Liver (tissue), 3 donors: ENCODE data around the gene CLCN2.

Source experiments
- EGR1 ChIP-seq, 2 donors: IDR thresholded peaks; 2 replicates each; pipeline ENCODE4 v1.6.1; 2016 to 2018; ENCODE audit warnings: antibody characterized with exemption in 2 of 2, low read depth in 2 of 2
- GABPA ChIP-seq, 2 donors: IDR thresholded peaks in 1 of 2; conservative IDR thresholded peaks in 1 of 2; 2 replicates each; pipeline ENCODE4 v1.6.1; 2016; ENCODE audit warnings: antibody characterized with exemption in 2 of 2, mild to moderate bottlenecking in 1 of 2, moderate library complexity in 1 of 2
- JUND ChIP-seq, 2 donors: IDR thresholded peaks; 2 replicates each; pipeline ENCODE4 v1.6.1; 2016; ENCODE audit warnings: antibody characterized with exemption in 2 of 2
- NR2F2 ChIP-seq: IDR thresholded peaks from 2 replicates; pipeline ENCODE4 v1.6.1; 2016; ENCODE audit warnings: antibody characterized with exemption
- RXRA ChIP-seq, 2 donors: IDR thresholded peaks; 2 replicates each; pipeline ENCODE4 v1.6.1; 2017 to 2018; ENCODE audit warnings: antibody characterized with exemption in 2 of 2, mild to moderate bottlenecking in 1 of 2
- SP1 ChIP-seq: IDR thresholded peaks from 2 replicates; pipeline ENCODE4 v1.6.1; 2018; ENCODE audit warnings: antibody characterized with exemption, mild to moderate bottlenecking
- TAF1 ChIP-seq: conservative IDR thresholded peaks from 2 replicates; pipeline ENCODE4 v1.6.1; 2016; ENCODE audit warnings: antibody characterized with exemption, mild to moderate bottlenecking
- YY1 ChIP-seq: IDR thresholded peaks from 2 replicates; pipeline ENCODE4 v1.6.1; 2016; ENCODE audit warnings: antibody characterized with exemption, mild to moderate bottlenecking
- TF ChIP-seq, protein P1 (sequence below): fragments of 150-350 bp; IDR thresholded peaks from 2 replicates; pipeline ENCODE4 v1.5.1; 2017; ENCODE audit warnings: improper control_type of control experiment, low read depth, low read length; ENCODE audit not compliant: missing input control
- TF ChIP-seq, protein P2 (sequence below): IDR thresholded peaks from 2 replicates; pipeline ENCODE4 v1.6.1; 2016; ENCODE audit warnings: antibody characterized with exemption
- TF ChIP-seq, protein P3 (sequence below): IDR thresholded peaks from 2 replicates; pipeline ENCODE4 v1.6.1; 2016; ENCODE audit warnings: antibody characterized with exemption
- TF ChIP-seq, protein P4 (sequence below): IDR thresholded peaks from 2 replicates; pipeline ENCODE4 v1.6.1; 2016; ENCODE audit warnings: antibody characterized with exemption
- TF ChIP-seq, protein P5 (sequence below): IDR thresholded peaks from 2 replicates; pipeline ENCODE4 v1.6.1; 2016; ENCODE audit warnings: antibody characterized with exemption, mild to moderate bottlenecking
- donor health status: healthy.
- donor health status: healthy.

DNA sequence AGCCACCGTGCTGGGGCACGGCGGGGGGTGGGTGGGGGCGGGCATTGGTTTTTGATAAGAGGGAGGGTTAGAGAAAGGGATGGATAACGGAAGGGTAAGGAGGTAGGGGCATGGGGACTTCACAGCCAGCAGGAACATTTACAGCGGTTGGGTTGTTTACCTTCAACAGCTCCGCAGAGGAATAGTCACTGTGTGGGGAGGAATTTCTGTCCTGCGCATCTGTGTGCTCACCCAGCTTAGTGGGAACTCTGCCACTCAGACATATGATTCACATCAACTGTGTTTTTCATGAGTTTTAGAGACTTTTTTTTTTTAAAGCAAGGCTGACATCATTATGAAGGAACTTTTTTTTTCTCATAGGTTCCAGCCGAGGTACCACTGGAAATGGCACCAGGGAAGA is 38.0 kb upstream of the CLCN2 start:
- TF ChIP-seq YY1 (no peak), RXRA (IDR thresholded peaks at IDR 0.05) (no peak), TAF1 (no peak), SP1 (no peak), GABPA (IDR thresholded peaks at IDR 0.05 in 1 of 2, conservative IDR thresholded peaks at IDR 0.05 in 1 of 2) (no peak), JUND (IDR thresholded peaks at IDR 0.05) (no peak), EGR1 (IDR thresholded peaks at IDR 0.05; ENCODE audit: low read depth in 2 of 2) (no peak), NR2F2 (no peak)
- TF ChIP-seq, protein P1, sequence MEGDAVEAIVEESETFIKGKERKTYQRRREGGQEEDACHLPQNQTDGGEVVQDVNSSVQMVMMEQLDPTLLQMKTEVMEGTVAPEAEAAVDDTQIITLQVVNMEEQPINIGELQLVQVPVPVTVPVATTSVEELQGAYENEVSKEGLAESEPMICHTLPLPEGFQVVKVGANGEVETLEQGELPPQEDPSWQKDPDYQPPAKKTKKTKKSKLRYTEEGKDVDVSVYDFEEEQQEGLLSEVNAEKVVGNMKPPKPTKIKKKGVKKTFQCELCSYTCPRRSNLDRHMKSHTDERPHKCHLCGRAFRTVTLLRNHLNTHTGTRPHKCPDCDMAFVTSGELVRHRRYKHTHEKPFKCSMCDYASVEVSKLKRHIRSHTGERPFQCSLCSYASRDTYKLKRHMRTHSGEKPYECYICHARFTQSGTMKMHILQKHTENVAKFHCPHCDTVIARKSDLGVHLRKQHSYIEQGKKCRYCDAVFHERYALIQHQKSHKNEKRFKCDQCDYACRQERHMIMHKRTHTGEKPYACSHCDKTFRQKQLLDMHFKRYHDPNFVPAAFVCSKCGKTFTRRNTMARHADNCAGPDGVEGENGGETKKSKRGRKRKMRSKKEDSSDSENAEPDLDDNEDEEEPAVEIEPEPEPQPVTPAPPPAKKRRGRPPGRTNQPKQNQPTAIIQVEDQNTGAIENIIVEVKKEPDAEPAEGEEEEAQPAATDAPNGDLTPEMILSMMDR, result no peak
- TF ChIP-seq, protein P2, sequence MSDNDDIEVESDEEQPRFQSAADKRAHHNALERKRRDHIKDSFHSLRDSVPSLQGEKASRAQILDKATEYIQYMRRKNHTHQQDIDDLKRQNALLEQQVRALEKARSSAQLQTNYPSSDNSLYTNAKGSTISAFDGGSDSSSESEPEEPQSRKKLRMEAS, result no peak
- TF ChIP-seq, protein P3, sequence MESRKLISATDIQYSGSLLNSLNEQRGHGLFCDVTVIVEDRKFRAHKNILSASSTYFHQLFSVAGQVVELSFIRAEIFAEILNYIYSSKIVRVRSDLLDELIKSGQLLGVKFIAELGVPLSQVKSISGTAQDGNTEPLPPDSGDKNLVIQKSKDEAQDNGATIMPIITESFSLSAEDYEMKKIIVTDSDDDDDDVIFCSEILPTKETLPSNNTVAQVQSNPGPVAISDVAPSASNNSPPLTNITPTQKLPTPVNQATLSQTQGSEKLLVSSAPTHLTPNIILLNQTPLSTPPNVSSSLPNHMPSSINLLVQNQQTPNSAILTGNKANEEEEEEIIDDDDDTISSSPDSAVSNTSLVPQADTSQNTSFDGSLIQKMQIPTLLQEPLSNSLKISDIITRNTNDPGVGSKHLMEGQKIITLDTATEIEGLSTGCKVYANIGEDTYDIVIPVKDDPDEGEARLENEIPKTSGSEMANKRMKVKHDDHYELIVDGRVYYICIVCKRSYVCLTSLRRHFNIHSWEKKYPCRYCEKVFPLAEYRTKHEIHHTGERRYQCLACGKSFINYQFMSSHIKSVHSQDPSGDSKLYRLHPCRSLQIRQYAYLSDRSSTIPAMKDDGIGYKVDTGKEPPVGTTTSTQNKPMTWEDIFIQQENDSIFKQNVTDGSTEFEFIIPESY, result no peak
- TF ChIP-seq, protein P4, sequence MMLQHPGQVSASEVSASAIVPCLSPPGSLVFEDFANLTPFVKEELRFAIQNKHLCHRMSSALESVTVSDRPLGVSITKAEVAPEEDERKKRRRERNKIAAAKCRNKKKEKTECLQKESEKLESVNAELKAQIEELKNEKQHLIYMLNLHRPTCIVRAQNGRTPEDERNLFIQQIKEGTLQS, result no peak
- TF ChIP-seq, protein P5, sequence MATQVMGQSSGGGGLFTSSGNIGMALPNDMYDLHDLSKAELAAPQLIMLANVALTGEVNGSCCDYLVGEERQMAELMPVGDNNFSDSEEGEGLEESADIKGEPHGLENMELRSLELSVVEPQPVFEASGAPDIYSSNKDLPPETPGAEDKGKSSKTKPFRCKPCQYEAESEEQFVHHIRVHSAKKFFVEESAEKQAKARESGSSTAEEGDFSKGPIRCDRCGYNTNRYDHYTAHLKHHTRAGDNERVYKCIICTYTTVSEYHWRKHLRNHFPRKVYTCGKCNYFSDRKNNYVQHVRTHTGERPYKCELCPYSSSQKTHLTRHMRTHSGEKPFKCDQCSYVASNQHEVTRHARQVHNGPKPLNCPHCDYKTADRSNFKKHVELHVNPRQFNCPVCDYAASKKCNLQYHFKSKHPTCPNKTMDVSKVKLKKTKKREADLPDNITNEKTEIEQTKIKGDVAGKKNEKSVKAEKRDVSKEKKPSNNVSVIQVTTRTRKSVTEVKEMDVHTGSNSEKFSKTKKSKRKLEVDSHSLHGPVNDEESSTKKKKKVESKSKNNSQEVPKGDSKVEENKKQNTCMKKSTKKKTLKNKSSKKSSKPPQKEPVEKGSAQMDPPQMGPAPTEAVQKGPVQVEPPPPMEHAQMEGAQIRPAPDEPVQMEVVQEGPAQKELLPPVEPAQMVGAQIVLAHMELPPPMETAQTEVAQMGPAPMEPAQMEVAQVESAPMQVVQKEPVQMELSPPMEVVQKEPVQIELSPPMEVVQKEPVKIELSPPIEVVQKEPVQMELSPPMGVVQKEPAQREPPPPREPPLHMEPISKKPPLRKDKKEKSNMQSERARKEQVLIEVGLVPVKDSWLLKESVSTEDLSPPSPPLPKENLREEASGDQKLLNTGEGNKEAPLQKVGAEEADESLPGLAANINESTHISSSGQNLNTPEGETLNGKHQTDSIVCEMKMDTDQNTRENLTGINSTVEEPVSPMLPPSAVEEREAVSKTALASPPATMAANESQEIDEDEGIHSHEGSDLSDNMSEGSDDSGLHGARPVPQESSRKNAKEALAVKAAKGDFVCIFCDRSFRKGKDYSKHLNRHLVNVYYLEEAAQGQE, result no peak
